DMS53 treated with DMSO at 0.1 percent for 48 hours (cell line): ENCODE results near the gene ADO.

Experiments
- DNase-seq: peaks from one replicate; lab custom pipeline; 2025; ENCODE audit not compliant: unreplicated experiment; lab: John Stamatoyannopoulos, UW

The ADO gene

DNA sequence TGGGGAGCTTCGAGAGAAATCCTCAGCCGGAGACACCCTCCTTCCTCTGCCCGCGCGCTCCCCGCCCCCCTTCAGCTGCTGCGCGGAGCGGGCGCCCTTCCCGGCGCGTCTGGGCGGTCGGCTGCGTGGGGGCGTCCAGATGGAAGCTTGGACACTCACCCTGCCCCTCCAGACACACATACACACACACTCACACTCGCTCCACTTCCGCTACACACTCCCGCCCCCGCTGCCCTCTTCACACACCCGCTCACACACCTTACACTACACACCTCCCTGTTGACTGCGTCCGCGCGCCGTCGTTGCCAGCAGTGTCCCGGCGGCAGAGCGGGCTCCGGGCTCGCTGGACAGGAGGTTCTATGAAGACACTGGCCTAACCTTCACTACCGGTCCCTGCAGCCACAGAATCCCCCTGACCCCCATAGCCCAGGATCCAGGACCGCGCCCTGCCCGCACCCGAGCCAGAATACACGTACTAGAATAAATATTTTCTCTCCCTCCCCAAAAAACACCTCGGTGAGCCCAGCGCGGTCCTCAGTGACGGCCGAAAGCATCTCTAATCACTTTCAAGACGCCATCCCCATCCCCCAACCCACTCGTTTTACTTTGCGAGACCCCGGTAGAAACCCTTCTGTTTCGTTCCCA is 12.7 kb downstream of the ADO start:
- peak; percentile 71 for DNase-seq

DNA sequence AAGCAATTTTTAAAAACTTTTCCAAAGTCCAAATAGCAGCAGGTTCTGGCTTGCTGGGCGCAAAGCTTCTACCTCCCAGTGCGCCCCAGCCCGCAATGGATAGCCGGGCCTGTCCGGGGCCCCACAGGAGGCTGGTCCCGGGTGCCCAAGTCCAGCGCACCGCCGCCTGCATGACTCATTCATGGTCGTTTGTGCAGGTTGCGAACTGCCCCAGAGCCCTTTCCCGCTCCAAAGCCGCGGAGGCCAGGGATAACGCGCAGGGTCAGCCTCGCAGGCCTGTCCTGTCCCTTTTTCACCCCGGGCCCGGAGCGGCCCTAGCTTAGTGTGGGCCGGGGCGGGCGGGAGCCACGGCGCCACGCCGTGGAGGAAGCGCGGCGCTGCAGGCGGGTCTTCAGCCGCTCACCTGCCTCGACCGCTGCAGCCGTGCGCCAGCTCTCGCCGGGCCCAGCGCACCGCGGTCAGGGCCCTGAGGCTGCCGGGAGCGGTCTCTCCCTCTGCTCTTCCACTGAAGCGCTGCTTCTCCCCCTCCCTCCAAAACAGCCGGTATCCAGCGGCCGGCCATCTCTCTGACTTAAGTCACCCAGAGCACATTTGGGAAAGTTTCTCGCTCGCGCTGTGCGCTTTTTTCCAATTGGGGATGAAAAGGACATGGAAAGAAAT is 13.4 kb downstream of the ADO start:
- DNase-seq: peak; percentile 76

DNA sequence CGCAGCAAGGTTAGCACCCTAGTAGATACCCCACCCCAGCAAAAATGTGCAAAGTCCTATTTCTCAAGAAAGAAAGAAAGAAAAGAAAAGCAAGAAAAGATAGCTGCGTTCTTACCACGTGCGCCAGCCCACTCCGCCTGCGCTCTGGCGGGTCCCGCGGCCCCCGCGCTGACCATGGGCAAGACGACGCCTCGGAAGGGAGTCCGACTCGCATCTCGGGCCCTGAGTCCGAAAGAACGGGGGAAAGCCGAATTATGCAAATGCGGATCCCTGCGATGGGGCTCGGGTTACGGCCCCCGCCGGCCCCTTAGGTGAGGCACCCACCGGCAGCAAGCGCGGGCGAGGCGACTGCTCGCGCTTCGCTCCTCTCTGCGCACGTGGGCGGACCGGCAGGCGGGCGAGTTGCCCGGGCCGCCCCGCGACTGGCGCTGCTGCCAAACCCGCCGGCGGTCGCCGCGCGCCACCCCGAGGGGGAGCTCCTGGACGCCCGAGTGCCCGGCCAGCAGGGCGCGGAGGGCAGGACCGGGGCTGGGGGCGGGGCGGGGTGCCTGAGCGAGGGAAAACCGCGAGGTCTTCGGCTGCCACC is 14.0 kb downstream of the ADO start:
- DNase-seq: no peak

DNA sequence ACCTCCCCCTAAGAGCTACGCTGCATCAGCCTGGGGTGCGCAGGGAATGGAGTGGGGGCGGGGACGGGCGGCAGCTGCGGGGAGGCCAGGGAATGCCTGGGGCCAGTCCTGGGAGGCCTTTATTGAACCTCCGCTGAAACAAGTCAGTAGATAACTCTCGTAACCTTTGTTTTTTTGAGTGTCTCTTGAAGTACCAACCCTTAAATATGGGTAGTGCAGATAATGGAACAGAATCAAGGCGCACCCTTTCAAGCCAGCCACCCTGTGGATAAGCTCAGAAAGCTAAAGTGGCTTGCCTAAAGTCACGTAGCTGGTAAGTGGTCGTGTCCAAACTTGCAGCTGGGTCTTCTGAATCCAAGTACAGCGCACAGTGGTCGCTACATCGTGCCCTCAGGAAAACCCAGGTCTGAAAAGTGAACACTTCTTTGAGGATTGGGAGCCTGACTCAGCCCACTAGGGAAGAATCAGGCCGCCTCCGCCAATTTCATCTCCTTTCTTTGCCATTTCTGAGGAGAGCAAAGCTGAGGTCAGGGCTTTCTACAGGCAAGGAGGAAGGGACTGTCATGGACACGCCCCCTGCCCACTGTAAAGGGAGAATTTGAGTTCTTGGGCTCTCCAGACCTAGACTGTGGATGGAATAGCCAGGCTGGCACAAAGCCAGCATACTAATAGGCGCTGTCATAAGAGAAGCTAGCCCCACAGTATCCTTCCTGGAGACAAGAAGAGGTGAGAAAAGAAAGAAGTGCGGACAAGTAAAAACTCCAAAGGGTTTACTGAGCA is 14.8 kb downstream of the ADO start:
- no peak for DNase-seq

DNA sequence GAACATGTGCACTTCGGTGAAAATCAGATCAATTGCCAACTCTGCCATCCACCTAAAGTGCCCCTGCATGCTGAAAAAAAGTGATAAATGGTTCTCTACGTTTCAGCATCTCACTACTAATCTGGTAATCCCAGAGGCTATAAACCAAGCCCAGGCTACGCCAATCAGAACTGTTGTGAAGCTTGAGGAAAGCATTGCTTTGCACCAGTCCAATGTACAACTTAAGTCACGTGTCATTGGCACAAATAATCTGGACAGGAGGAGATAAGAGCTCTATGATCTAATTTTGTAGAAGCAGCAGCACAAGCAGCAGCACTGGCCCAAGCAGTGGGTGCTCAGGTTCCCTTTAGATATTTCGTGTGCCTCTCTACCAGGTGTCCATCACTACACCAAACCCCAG is 16.1 kb downstream of the ADO start:
- DNase-seq: no peak

DNA sequence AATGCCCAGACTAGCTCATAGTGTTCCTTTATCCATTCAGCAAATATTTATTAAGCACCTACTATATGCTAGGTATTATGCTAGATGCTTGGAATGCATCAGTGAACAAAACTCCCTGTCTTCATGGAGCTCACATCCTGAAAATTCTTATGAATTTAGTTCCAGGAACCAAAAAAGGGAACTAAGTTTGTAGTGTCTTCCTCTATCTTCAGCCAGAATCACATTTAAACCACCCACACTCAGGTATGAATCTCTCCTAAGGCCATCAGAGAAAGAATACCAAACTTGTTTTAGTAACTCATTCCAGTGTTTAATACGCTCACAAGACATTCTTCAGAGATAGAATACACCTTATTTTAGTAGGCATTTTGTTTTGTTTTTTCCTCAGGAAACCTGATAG is 21.8 kb downstream of the ADO start:
- no peak for DNase-seq

DNA sequence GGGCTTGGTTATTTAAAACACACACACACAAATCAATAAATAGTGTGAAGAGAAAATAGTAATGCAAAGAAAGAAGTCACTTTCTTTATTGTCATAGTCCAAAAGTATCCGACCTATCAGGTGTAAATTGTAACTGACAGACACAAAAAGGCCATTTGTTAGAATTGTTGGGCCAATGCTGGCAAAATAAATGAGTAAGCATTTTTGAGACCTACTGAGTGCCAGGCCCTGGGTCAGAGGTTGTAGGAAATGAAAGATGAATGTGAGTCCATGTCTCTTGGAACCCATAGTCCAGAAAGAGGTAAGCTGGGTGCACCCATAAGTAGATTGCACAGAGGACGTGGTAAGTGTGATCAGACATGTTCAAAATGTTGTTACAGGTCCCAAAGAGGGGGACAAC is 25.1 kb downstream of the ADO start:
- DNase-seq: no peak

DNA sequence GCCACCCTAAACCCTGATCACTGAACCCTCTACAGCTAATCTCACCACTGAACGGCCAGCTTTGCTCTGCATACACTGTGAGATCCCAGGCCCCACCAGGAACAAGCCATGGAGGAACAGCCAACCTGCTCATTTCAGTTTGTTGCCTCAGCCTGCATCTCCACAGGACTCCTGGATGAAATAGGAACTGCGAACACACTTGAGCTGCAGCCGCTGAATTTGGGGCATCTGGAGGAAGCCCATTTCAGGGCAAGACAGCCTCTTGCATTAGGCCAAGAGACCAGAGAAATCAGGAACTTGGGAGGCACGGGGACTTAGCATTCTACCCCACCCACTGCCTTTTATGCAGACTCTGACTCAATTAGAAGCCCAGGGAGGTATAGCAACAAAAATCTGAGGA is 26.2 kb downstream of the ADO start:
- no peak for DNase-seq

DNA sequence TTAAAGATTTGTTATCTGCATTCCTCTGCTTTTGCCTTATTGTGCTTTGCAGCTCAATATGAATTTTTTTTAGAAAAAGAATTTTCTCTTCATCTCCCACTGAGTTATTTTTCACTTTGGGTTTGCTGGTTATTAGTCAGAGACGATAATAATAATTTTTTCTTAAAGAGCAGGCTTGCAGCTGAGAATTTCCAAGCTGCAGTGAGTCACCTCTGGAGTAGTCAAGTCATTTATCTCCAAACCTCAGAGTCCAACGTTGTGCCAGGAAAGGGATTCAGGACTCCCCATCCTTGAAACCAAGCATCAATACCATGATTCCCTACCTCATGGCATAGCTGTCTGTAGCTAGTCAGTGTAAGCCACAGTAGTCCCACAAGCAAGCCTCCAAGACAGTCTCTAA is 26.8 kb downstream of the ADO start:
- DNase-seq: no peak

DNA sequence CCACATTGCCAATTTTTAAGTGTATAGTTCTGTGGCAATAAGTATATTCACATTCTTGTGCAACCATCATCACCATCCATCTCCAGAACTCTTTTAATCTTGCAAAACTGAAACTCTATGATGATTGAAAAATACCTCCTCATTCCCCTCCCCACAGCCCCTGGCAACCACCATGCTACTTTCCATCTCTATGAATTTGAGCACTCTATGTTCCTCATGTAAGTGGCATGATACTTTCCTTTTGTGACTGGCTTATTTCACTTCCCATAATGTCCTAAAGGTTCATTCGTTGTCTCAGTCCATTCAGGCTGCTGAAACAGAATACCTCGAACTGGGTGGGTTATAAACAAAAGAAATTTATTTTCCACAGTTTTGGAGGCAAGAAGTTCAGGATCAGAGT is 35.1 kb downstream of the ADO start:
- no peak for DNase-seq

DNA sequence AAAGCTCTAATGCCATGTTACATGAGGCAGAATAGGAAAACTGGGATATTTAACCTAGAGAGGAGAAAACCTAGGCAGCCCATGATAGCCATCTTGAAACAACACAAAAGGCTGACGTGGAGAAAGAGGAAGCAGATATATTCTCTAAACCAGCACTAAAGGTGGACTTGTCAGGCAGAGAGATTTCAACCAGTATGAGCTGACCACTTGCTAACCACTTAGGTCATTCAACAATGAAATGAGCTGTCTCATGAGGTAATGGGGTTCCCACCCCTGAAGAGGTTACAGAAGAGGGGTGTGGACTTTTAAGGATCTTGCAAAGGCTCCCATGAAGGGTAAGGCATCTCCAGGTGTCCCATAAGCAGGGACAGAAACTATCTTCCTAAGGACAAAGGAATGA is 38.5 kb downstream of the ADO start:
- no peak for DNase-seq

DNA sequence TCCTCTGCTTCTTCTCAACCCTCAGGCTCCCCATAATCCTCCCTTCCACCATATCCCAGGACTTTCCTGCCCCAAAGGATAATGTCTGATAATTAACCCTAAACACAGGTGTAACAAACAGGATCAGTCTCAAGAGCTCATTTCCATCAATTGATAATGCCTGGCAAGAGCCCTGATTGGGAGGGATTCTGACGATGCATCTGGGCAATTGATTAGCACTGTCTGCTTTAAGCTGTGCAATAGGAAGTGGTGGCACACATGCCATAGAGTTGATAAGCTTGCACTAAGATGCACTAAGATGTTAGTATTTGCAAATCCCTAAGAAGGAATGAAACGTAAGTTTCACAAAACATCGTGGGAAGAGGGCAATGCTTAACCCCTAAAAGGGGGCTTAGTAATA is 39.1 kb downstream of the ADO start:
- DNase-seq: no peak

DNA sequence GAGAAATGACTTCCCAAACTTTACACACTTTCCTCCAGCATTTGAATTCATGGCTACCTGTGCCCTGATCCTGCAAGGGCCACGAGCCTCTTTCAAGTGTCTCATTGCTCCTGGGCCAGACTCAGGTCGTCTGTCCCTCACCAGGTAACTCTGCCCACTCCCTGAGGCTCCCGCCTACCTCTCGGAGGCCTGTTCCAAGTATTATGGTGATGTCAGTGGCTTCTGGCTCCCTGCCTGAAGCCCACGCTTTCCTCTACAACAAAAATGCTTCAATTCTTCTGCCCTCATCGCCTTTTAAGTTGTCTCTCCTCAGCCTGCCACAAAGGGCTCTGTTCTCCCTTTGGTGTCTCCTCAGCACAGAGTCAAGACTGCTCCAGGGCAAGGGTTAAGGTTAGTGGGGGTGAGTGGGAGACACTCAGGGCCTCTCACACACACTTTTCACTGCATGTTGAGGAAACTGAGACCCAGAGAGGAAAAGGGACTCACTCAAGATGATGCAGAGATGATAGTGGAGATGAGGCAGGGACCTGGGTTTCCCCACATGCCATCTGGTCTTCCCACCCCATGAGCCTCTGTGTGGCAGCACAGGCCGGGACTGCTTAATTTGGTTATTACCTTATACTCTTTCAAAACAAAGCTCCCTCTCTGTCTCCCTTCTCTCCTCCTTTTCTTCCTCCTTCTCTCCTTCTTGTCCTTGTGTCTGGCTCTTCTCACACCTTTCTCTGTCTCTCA is 39.9 kb downstream of the ADO start:
- no peak for DNase-seq

DNA sequence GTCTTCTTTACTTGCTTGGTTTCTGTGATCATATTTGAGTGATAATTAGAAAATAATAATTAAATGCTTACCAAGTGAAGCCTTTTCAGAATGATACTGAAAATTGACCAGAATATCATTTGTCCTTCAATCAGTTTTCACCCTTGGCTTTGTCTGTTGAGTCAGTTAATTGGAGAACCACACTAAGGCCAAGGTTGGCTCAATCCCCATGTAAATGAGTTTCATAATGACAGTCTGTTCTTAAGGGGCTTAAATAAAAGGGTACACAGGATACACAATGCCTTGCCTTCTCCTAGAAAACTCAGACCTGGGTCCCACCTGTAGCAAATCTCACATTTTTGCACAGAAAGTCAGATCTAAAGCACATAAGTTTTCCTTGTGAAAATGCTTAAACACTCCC is 42.9 kb downstream of the ADO start:
- DNase-seq: no peak

DNA sequence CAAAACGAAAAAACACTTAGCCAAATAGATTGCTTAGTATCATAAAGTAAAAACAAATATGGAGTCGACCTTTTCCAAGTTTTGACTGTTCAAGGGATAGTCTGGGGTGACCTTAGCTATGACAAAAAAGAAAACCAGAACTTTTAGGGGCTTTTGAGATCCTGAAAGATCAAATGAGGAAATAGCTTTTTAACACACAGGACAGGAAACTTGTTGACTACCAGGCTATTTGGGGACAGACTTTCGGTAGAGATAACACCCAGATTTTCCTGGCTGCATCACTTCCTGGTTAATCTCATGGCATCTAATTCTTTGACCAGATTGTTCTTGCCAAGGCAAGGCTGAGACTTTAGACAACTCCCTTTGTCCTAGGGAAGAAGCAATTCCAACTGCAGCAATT is 46.1 kb downstream of the ADO start:
- no peak for DNase-seq

DNA sequence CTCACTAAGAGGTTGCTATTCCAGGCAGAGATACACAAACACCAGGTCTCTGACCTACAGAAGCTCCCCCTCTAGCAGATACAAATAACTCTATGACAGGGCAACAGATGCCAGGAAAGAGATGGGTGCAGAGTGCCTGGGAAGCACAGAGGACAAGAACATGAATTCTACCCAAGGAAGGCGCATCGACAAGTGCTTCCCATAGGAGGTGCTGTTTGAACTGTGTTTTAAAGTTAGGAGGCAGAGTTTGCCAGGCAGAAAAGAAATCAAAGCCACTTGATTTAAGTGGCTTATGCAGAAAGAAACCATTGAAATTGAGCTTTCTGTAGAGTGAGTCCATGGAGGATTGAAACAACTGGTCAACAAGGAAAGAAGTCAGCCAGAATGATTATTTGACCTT is 46.9 kb downstream of the ADO start:
- no peak for DNase-seq

DNA sequence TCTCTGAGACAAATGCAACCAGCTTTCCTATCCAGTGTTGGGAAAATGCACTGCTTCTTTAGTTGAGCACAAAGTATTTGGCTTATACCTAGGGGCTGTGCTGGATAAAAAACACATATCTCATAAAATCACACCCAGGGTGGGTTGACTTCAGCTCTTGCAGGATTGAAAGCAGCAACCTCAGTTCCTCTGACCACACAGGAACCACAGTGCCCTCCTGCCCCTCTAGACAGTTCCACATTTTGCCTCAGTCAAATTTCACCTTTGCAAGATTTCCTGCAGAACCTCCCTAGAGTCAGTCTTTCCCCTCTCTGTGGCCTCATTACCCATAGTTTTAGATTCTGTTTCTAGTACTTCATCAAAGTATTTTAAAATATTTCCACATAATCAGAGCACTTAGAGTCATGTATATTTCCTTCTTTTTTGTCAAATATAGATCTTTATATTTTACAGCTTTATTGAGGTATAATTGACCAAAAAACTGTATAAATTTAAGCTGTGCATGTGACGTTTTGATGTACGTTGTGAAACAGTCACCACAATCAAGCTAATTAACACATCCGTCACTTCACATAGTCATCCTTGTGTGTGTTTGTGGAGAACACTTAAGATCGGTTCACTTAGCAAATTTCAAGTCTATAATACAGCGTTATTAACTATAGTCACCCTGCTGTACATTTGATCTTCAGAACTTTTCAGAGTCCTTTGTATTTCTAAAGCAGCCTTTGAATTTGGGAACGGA is 48.6 kb downstream of the ADO start:
- DNase-seq: no peak

DNA sequence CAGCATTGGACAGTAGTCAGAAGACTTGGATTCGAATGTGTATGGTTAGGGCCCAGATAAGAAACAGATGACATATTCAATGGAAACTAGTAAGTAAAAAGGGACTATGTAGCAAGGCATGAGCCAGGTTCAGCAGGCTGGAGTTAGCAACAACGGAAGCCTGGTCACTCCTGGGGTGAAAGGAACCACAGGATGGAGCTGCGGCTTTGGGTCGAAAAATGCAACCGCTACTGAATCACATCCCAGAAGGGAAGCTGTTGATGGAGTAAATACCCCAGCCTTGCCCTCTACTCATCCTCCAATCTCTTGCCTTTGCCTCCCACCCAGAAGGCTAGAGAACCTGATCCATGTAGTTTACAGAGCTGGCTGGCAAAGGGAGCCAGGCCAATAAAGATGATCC is 49.2 kb downstream of the ADO start:
- DNase-seq: no peak

DNA sequence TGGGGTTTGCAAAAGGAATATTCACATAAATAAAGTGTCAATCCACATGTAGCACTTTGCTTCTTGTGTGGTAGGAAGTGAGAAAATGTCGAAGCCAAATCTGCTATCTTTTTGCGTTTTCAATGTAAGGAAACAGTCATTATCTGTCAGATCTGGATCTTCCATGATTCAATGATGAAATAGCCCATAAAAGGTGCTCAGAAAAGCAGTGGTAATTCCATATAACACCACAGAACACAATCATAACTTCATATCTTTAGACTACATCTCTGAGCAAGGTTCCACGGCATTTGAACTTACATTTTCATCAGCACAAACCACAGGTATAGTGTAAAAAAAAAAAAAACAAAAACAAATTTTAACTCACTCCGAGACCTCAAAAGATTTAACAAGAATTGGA is 51.5 kb downstream of the ADO start:
- DNase-seq: no peak
